ENCODE data around the gene CINP.

Gene CINP

DNA sequence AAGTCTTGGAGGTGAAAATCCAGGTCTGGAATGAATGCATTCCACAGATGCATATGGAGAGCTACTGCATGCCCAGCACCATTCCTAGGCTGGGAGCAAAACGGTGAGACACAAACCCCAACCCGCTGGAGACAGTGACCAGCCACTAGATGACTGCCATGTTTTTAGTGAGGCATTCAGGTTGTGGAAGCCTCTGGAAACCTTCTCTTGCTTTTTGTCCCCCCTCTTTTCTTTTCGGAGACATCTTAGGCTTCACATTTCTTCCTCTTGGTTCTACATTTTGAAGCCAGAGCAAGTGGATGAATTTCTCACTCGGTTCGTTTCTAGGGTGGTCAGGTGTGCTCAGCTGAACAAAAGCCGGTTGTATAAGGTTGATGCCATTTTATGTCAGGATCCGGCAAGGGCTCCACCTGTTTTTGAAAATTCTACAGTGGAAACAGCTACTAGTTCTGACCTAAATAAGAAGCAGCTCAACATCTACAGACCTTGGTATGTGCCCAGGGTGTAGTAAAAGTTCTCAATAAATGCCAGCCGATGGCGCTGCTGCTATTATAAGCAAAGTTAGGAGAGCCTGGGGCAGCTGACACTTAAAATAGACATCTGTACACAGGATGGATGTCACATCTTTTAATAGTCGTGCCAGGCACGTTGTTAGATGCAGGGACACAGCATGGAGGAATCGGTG, 45.0 kb downstream of the CINP start:
- TF ChIP-seq EZH2phosphoT487 (IDR thresholded peaks at IDR 0.05; ENCODE audit: borderline replicate concordance, low read length) = no peak
- TF ChIP-seq, protein P1, sequence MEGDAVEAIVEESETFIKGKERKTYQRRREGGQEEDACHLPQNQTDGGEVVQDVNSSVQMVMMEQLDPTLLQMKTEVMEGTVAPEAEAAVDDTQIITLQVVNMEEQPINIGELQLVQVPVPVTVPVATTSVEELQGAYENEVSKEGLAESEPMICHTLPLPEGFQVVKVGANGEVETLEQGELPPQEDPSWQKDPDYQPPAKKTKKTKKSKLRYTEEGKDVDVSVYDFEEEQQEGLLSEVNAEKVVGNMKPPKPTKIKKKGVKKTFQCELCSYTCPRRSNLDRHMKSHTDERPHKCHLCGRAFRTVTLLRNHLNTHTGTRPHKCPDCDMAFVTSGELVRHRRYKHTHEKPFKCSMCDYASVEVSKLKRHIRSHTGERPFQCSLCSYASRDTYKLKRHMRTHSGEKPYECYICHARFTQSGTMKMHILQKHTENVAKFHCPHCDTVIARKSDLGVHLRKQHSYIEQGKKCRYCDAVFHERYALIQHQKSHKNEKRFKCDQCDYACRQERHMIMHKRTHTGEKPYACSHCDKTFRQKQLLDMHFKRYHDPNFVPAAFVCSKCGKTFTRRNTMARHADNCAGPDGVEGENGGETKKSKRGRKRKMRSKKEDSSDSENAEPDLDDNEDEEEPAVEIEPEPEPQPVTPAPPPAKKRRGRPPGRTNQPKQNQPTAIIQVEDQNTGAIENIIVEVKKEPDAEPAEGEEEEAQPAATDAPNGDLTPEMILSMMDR (IDR thresholded peaks at IDR 0.05; ENCODE audit: low read depth, low read length, poor library complexity, severe bottlenecking) = peak; percentile 20
- H4K20me1 ChIP-seq (ENCODE audit: control insufficient read depth, insufficient read depth, low read depth, low read length) = no peaks in the 10 kb centered on the region
- H3F3A ChIP-seq (ENCODE audit: control insufficient read depth, insufficient read depth) = no peaks in the 10 kb centered on the region
- peaks cover 22% of the 10 kb centered on the region for H3K79me2 ChIP-seq (ENCODE audit: control insufficient read depth, low read length)
- peaks cover 13% of the 10 kb centered on the region for H3K36me3 ChIP-seq (ENCODE audit: control insufficient read depth, low read length)
- H3K27me3 ChIP-seq (ENCODE audit: control insufficient read depth, low read length) = no peaks in the 10 kb centered on the region
- peak overlapping the region; percentile 56 for H3K27ac ChIP-seq (ENCODE audit: low read depth, low read length)
- peaks cover 49% of the 10 kb centered on the region for H3K4me1 ChIP-seq (ENCODE audit: control insufficient read depth, low read length)
- H3K9me2 ChIP-seq (replicated peaks; ENCODE audit: control insufficient read depth, low read length) = no peaks in the 10 kb centered on the region
- H3K9me3 ChIP-seq (ENCODE audit: control insufficient read depth, insufficient read depth, low read length) = no peaks in the 10 kb centered on the region
- peak overlapping the region; percentile 93 for H3K4me2 ChIP-seq (ENCODE audit: low read length)
- peak overlapping the region; percentile 94 for H3K4me3 ChIP-seq (ENCODE audit: low read length)

DNA sequence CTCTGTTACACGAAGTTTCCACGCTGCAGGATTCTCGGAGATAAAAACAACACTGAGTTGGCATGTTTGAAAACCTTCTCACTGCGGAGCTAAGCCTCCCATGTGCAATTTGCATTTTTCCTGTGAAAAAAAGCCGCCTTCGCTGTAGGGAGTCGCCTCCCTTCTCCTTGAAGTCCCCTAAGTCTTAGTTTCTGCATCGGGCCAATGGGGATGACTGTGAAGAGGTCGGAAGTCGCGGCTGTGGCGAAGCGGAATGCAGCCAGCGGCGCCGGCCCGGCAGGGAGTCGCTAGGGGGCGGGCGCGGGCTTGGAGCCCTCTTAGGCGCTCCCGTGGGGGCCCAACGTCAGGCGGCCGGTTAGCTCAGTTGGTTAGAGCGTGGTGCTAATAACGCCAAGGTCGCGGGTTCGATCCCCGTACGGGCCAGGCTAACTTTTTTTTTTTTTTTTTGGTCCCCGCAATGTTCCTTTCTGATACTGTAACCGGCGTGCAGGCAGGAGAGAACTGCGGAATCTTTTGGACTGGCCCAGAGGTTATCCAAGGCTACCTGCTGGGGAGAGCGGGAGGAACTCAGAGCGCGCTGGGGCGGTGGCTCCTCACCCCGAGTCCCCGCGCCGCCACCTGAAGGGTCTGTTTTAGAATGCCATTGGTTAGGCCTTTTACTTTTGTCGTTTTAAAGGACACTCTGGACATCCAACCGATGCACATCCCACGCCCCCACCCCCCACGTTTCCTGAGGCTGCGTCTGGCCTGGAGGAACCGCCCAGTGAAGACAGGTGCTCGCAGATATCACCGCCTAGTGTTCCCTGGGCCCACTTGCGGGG, 45.7 kb downstream of the CINP start:
- peak overlapping the region; percentile 93 for H3K4me2 ChIP-seq (ENCODE audit: low read length)
- TF ChIP-seq, protein P1 (IDR thresholded peaks at IDR 0.05; ENCODE audit: low read depth, low read length, poor library complexity, severe bottlenecking) = peak; percentile 64
- no peak for TF ChIP-seq EZH2phosphoT487 (IDR thresholded peaks at IDR 0.05; ENCODE audit: borderline replicate concordance, low read length)
- H3K36me3 ChIP-seq (ENCODE audit: control insufficient read depth, low read length) = peaks cover 5% of the 10 kb centered on the region; the same call in 1 of the 2 replicates
- no peaks in the 10 kb centered on the region for H3K9me3 ChIP-seq (ENCODE audit: control insufficient read depth, insufficient read depth, low read length)
- no peaks in the 10 kb centered on the region for H3F3A ChIP-seq (ENCODE audit: control insufficient read depth, insufficient read depth)
- H3K4me1 ChIP-seq (ENCODE audit: control insufficient read depth, low read length) = peaks cover 49% of the 10 kb centered on the region
- H3K9me2 ChIP-seq (replicated peaks; ENCODE audit: control insufficient read depth, low read length) = no peaks in the 10 kb centered on the region
- H3K4me3 ChIP-seq (ENCODE audit: low read length) = peak overlapping the region; percentile 94
- no peaks in the 10 kb centered on the region for H4K20me1 ChIP-seq (ENCODE audit: control insufficient read depth, insufficient read depth, low read depth, low read length)
- no peaks in the 10 kb centered on the region for H3K27me3 ChIP-seq (ENCODE audit: control insufficient read depth, low read length)
- H3K27ac ChIP-seq (ENCODE audit: low read depth, low read length) = peak overlapping the region; percentile 56
- peaks cover 22% of the 10 kb centered on the region for H3K79me2 ChIP-seq (ENCODE audit: control insufficient read depth, low read length)

DNA sequence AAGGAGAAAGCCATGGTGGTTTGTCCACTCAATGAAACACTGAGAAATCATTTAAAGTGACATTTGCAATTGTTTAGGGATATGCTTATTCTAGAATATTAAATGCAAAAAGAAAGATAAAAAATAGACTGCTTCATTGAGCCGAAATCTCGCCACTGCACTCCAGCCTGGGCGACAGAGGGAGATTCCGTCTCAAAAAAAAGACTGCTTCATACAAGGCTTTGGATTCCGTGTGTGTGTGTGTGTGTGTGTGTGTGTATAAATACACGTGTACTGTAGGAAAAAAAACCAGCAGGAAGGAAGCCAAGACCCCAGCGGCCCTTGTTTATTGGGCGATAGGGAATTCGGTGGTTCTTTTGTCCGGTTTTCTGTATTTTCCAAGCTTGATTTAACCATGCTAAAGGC, 46.4 kb downstream of the CINP start:
- no peaks in the 10 kb centered on the region for H4K20me1 ChIP-seq (ENCODE audit: control insufficient read depth, insufficient read depth, low read depth, low read length)
- H3K9me3 ChIP-seq (ENCODE audit: control insufficient read depth, insufficient read depth, low read length) = no peaks in the 10 kb centered on the region
- TF ChIP-seq, protein P1 (IDR thresholded peaks at IDR 0.05; ENCODE audit: low read depth, low read length, poor library complexity, severe bottlenecking) = no peak
- no peak for TF ChIP-seq EZH2phosphoT487 (IDR thresholded peaks at IDR 0.05; ENCODE audit: borderline replicate concordance, low read length)
- H3K27me3 ChIP-seq (ENCODE audit: control insufficient read depth, low read length) = no peaks in the 10 kb centered on the region
- peaks cover 18% of the 10 kb centered on the region for H3K79me2 ChIP-seq (ENCODE audit: control insufficient read depth, low read length)
- H3K4me2 ChIP-seq (ENCODE audit: low read length) = peak overlapping the region; percentile 93
- H3K36me3 ChIP-seq (ENCODE audit: control insufficient read depth, low read length) = peaks cover under 1% of the 10 kb centered on the region; the same call in 1 of the 2 replicates
- H3K27ac ChIP-seq (ENCODE audit: low read depth, low read length) = peak overlapping the region; percentile 56
- H3K4me3 ChIP-seq (ENCODE audit: low read length) = peak overlapping the region; percentile 94
- no peaks in the 10 kb centered on the region for H3F3A ChIP-seq (ENCODE audit: control insufficient read depth, insufficient read depth)
- no peaks in the 10 kb centered on the region for H3K9me2 ChIP-seq (replicated peaks; ENCODE audit: control insufficient read depth, low read length)
- H3K4me1 ChIP-seq (ENCODE audit: control insufficient read depth, low read length) = peaks cover 49% of the 10 kb centered on the region
